ENCODE measurements around the gene KCNT2.
"Not testable (repeated sequence)": the region's sequence is repeated elsewhere in the genome, so short reads cannot be mapped to it uniquely, and the experiment has no call there.

Gene KCNT2

GRCh38 chr1:196317535-196318522 is 290.4 kb downstream of the KCNT2 start:
- no peak for DNase-seq (ENCODE audit: low read depth)

- DNase-seq (ENCODE audit: low read depth), result no peak
Measured at GRCh38 chr1:196312739-196313138, 295.5 kb downstream of the KCNT2 start.

- no peak for DNase-seq (ENCODE audit: low read depth)
Measured at GRCh38 chr1:196309386-196309785, 298.9 kb downstream of the KCNT2 start.

DNA sequence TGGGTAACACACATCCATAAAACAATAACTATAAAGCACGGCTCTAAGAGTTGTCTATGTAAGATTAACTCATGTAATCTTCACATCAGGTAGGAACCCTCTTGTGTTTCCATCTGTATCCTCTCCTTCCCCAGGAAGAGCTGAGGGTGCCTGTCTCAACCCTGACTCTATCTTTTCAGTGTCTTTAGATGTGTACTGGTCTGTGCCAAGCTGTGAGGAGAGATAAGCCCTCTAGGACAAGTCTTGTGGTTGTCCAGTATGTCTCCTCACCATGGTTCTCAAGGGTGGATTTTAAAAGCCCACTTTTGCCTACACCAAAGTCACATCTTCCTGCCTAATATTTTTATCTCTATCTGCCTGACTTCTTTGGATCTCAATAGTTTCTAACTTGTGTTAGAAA is 300.1 kb downstream of the KCNT2 start:
- DNase-seq (ENCODE audit: low read depth), result no peak

- DNase-seq (ENCODE audit: low read depth), result no peak
Measured at GRCh38 chr1:196306421-196306820, 301.8 kb downstream of the KCNT2 start.

GRCh38 chr1:196305216-196305615 is 303.0 kb downstream of the KCNT2 start:
- DNase-seq (ENCODE audit: low read depth), result no peak

GRCh38 chr1:196302981-196303380 is 305.3 kb downstream of the KCNT2 start:
- DNase-seq (ENCODE audit: low read depth), result no peak

DNA sequence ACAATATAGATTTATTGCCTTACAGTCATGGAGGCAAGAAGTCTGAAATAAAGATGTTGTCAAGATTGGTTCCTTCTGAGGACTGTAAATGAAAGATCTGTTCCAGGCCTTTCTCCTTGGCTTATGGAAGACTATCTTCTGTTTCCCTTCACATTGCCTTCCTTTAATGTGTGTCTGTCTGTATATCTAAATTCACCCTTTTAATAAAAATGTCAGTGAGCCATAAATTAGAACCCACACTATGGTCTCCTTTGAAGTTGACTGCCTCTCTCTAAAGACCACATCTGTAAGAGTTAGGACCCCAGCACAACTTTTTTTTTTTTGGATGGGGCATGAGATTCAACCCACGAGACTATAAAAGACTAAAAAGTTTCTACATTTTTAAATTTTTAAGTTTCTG is 305.8 kb downstream of the KCNT2 start:
- no peak for DNase-seq (ENCODE audit: low read depth)

GRCh38 chr1:196295766-196296165 is 312.5 kb downstream of the KCNT2 start:
- no peak for DNase-seq (ENCODE audit: low read depth)

- no peak for DNase-seq (ENCODE audit: low read depth)
Measured at GRCh38 chr1:196278816-196279215, 329.4 kb downstream of the KCNT2 start.

- DNase-seq (ENCODE audit: low read depth), result no peak
Measured at GRCh38 chr1:196277860-196278259, 330.4 kb downstream of the KCNT2 start.

- DNase-seq (ENCODE audit: low read depth), result no peak
Measured at GRCh38 chr1:196271212-196271947, 336.9 kb downstream of the KCNT2 start.

GRCh38 chr1:196263086-196263485 is 345.2 kb downstream of the KCNT2 start:
- DNase-seq (ENCODE audit: low read depth), result not testable (repeated sequence)

GRCh38 chr1:196260270-196260669 is 348.0 kb downstream of the KCNT2 start:
- no peak for DNase-seq (ENCODE audit: low read depth)

DNA sequence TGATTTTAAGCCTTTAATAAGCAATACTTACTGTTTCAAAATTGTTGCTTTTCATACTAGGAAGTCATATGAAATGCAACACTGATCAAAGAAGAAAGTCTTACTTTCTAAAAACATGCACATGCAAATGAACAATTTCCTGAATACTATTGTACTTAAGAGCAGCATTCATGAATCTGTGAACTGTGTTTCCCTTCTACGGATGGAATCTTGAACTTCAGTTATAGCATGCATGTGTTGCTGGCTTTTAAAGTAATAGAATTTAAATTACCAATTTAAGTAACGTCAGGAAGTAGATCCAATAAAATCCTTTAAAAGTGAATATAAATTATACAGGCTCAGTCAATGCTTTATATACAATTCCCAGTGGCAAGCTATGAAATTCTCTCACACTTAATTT is 348.9 kb downstream of the KCNT2 start:
- no peak for DNase-seq (ENCODE audit: low read depth)

DNA sequence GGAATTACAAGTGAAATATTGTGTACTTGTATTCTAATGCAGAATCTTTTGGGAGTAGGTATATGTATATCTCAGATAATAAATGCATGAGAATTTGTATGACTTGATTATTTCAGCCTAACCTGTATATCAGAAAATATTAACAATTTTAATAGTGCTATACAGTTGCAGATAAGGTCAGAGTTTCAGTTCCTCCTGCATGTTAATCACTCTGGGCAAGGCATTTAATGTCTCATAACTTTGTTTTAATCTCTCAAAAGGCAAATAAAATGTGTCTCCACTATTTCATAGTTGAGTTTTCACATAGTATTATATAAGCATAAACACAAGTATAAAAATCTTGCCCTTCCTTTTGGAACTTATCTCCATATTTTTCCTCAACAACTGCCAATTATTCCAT is 352.5 kb downstream of the KCNT2 start:
- no peak for DNase-seq (ENCODE audit: low read depth)

DNA sequence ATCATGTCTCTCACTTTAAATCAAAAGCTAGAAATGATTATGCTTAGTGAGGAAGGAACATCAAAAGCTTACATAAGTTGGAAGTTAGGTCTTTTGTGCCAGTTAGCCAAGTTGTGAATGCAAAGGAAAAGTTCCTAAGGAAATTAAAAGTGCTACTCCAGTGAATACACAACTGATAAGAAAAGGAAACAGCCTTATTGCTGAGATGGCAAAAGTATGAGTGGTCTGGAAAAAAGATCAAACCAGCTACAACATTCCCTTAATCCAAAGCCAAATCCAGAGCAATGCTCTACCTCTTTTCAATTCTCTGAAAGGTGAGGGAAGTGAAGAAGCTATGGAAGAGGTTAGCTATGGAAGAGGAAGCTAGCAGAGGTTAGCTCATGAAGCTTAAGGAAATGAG is 378.7 kb downstream of the KCNT2 start:
- DNase-seq (ENCODE audit: low read depth), result no peak

DNA sequence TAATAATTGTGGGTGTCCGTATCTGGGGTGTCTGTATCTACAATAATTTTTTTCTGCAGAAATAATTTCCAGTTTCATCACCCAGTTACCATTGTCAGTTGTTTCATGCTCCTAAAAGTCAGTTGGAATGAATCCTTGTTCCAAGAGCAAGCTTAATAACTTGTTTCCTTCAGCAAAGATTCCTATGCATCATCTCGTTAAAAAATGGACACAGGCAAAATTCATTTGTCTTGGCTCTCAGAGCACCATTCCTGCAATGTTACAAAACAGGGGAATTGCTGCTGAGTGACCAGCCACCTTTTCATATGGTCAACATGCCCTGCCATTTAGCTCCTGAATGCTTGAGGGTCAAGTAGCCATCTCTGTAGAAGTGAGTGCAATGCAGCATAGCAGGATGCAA is 393.4 kb downstream of the KCNT2 start:
- no peak for DNase-seq (ENCODE audit: low read depth)

DNA sequence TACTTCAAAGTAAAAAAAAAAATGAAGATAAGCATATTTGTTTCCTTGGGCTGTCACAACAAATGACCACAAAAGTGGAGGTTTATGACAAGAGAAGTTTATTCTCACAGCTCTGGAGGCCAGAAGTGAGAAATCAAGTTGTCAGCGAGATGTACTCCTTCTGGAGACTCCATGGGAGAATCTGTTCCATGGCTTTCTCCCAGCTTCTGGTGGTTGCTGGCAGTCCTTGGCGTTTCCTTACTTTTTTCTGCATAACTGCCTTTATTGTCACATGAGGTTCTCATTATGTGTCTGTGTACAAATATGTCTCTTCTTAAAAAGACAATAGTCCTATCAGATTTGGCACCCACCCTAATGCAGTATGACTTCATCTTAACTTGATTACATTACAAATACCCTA is 398.3 kb downstream of the KCNT2 start:
- no peak for DNase-seq (ENCODE audit: low read depth)

DNA sequence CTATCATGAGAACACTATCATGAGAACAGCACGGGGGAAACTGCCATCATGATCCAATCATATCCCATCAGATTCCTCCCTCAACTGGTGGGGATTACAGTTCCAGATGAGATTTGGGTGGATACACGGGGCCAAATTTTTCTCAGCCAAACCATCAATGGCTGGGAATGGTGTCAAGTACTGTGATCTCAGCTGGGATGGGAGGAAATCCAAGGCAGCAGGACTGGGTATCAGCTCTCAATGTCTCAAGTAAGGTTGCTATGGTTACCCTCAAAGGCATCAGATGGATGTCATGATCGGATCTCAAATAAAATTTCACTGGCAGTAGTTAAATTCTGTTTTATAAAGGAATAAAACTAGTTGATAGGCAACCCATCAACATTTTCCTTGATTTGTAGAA is 399.0 kb downstream of the KCNT2 start:
- DNase-seq (ENCODE audit: low read depth), result no peak

DNA sequence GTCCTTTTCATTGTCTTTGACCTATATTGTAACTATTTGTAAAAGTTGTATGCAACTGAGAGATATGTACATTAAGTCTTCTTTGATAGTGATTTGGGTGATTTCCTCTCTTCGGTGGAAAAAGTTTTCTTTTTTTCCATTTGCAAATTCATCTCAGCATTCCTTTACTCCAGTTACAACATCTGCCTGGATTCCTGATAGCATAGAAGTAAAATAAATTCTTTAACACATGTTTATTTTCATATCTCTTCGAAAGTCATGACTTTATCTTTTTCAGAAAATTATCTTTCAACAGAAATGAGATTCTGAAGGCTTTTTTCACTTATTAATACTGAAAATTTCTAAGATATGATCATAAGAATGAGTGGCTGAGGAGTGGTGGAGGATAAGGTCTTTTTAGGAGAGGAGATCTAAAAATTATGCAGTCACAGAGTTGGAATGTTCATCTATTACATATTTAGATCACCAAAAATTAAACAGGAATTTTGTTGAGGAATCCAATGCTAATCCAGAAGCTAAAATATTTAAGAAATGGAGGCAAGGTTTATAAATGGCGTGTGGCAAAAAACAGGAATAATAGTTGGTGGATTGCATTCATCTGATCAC is 400.5 kb downstream of the KCNT2 start:
- no peak for DNase-seq (ENCODE audit: low read depth)

GRCh38 chr1:196205882-196206281 is 402.4 kb downstream of the KCNT2 start:
- DNase-seq (ENCODE audit: low read depth), result no peak

DNA sequence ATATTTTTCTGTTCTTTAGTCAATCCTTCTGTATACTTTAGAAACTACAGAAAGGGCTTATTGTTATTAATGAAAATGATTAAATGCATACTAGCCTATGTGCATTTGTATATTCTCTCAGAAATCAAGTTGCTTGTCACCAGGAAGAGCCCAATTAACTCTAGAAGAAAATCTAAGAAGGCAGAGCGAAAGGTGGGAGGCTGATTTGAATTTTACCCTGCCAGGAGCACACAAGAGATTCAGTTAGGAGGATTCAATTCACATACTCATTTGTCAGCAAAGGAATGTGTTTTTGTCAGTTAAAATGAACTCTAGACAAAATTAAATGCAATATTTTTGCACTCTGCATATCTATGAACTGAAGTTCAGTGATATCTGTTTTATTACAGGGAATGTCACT is 411.8 kb downstream of the KCNT2 start:
- no peak for DNase-seq (ENCODE audit: low read depth)

Data from activated T-helper 1 cell treated with Interleukin-2 at 50 U/mL for 16 hours (primary cell).